Measurements from ENCODE around the gene NATD1.
"Not testable (repeated sequence)": the region's sequence is repeated elsewhere in the genome, so short reads cannot be mapped to it uniquely, and the experiment has no call there.

The NATD1 gene

GRCh38 chr17:21199311-21199710 lies 53.9 kb downstream of the NATD1 start:
- Histone ChIP-seq H3K36me3 (ENCODE audit: insufficient read depth, low read length) (no peaks in the 10 kb centered on the region; the same call in 1 of the 2 replicates), H3K4me3 (ENCODE audit: low read depth, low read length) (no peak overlapping the region), H3K79me2 (ENCODE audit: control insufficient read depth, insufficient read depth, low read length, unreplicated experiment) (peaks cover 56% of the 10 kb centered on the region), H3K27ac (ENCODE audit: low read depth, low read length) (no peak overlapping the region), H2AFZ (ENCODE audit: low read length, unreplicated experiment) (no peak overlapping the region), H3K4me1 (ENCODE audit: control insufficient read depth, insufficient read depth, low read length, unreplicated experiment) (peaks cover 5% of the 10 kb centered on the region), H3K27me3 (ENCODE audit: insufficient read depth, low read length) (no peaks in the 10 kb centered on the region)

DNA sequence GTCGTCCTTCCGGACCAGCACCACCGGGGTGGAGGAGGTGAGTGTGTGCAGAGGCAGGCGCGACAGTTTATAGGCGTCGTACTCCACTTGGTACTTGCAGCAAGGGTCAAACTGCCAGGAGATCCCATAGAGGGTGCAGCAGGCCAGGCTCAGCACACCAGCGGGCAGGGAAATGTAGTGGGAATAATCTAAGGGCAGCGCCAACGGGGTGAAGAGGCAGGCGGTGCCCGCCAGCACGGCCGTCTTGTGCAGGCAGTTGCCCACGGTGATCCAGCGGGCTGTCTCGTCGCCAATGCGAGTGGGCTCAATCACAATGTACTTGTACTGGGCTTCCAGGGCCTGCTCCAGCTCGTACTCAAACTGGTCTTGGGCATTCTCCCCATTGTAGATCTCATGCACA lies 54.8 kb downstream of the NATD1 start:
- H3K36me3 ChIP-seq (ENCODE audit: insufficient read depth, low read length) = no peaks in the 10 kb centered on the region; the same call in 1 of the 2 replicates

DNA sequence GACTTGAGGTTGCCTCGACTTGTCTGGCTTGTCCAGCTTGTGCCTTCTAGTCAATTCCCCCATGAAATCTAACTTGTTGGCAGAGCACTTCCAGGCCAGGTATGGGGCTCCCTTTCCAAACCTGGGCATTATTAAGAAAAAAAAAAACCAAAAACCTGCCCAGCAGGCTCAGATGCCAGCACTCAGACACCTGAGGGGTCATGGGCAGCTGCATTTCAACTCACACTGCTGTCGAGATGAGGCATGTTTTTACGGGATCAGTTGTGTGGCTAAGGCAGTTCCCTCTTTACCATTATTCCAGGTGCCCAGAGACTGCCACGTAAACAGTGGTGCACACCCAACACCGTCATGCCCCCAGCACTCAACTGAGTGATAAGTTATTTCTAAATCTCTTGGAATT lies 57.1 kb downstream of the NATD1 start:
- Histone ChIP-seq H3K79me2 (ENCODE audit: control insufficient read depth, insufficient read depth, low read length, unreplicated experiment) (peaks cover 31% of the 10 kb centered on the region), H2AFZ (ENCODE audit: low read length, unreplicated experiment) (no peak overlapping the region), H3K36me3 (ENCODE audit: insufficient read depth, low read length) (no peaks in the 10 kb centered on the region; the same call in 1 of the 2 replicates), H3K27me3 (ENCODE audit: insufficient read depth, low read length) (no peaks in the 10 kb centered on the region), H3K27ac (ENCODE audit: low read depth, low read length) (no peak overlapping the region), H3K4me1 (ENCODE audit: control insufficient read depth, insufficient read depth, low read length, unreplicated experiment) (peaks cover 7% of the 10 kb centered on the region), H3K4me3 (ENCODE audit: low read depth, low read length) (no peak overlapping the region)

More for the DNA sequence above, 54.8 kb downstream of the NATD1 start:
- peaks cover 52% of the 10 kb centered on the region for H3K79me2 ChIP-seq (ENCODE audit: control insufficient read depth, insufficient read depth, low read length, unreplicated experiment)
- no peak overlapping the region for H3K27ac ChIP-seq (ENCODE audit: low read depth, low read length)
- H3K4me1 ChIP-seq (ENCODE audit: control insufficient read depth, insufficient read depth, low read length, unreplicated experiment) = peaks cover 7% of the 10 kb centered on the region
- no peak overlapping the region for H2AFZ ChIP-seq (ENCODE audit: low read length, unreplicated experiment)
- no peak overlapping the region for H3K4me3 ChIP-seq (ENCODE audit: low read depth, low read length)
- H3K27me3 ChIP-seq (ENCODE audit: insufficient read depth, low read length) = no peaks in the 10 kb centered on the region

- H3K36me3 ChIP-seq (ENCODE audit: insufficient read depth, low read length) = no peaks in the 10 kb centered on the region; the same call in 1 of the 2 replicates
Measured at GRCh38 chr17:21194703-21195102, 58.5 kb downstream of the NATD1 start.

GRCh38 chr17:21194226-21194625 lies 59.0 kb downstream of the NATD1 start:
- Histone ChIP-seq H3K27me3 (ENCODE audit: insufficient read depth, low read length) (no peaks in the 10 kb centered on the region), H3K4me3 (ENCODE audit: low read depth, low read length) (no peak overlapping the region), H3K79me2 (ENCODE audit: control insufficient read depth, insufficient read depth, low read length, unreplicated experiment) (peaks cover 12% of the 10 kb centered on the region), H2AFZ (ENCODE audit: low read length, unreplicated experiment) (no peak overlapping the region), H3K27ac (ENCODE audit: low read depth, low read length) (no peak overlapping the region), H3K36me3 (ENCODE audit: insufficient read depth, low read length) (no peaks in the 10 kb centered on the region; the same call in 1 of the 2 replicates), H3K4me1 (ENCODE audit: control insufficient read depth, insufficient read depth, low read length, unreplicated experiment) (peaks cover 7% of the 10 kb centered on the region)

More at GRCh38 chr17:21194703-21195102, 58.5 kb downstream of the NATD1 start:
- Histone ChIP-seq H2AFZ (ENCODE audit: low read length, unreplicated experiment) (no peak overlapping the region), H3K27me3 (ENCODE audit: insufficient read depth, low read length) (no peaks in the 10 kb centered on the region), H3K4me1 (ENCODE audit: control insufficient read depth, insufficient read depth, low read length, unreplicated experiment) (peaks cover 7% of the 10 kb centered on the region), H3K79me2 (ENCODE audit: control insufficient read depth, insufficient read depth, low read length, unreplicated experiment) (peaks cover 17% of the 10 kb centered on the region), H3K27ac (ENCODE audit: low read depth, low read length) (no peak overlapping the region), H3K4me3 (ENCODE audit: low read depth, low read length) (no peak overlapping the region)

DNA sequence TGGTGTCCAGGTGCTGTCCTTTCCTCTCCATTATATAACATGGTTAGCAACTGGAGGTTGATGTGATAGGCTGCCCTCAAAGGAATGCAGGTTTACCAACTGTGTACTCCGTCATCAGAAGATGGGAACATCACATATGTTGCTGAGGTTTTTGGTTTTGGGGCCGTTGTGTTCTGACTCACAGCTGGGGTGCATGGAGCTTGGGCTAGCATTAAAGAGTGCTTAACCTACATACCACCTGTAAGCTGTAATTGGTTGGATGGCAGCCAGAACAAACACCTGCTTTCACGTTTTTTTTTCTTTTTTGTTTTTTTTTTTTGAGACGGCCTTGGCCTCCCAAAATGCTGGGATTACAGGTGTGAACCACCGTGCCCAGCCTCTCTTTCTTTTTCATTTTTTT lies 60.2 kb downstream of the NATD1 start:
- Histone ChIP-seq H3K27ac (ENCODE audit: low read depth, low read length) (no peak overlapping the region), H3K36me3 (ENCODE audit: insufficient read depth, low read length) (0 out of 2 replicates have a peak, but pooled peaks cover 2% of the 10 kb centered on the region), H3K4me1 (ENCODE audit: control insufficient read depth, insufficient read depth, low read length, unreplicated experiment) (peaks cover 7% of the 10 kb centered on the region), H3K4me3 (ENCODE audit: low read depth, low read length) (no peak overlapping the region), H3K79me2 (ENCODE audit: control insufficient read depth, insufficient read depth, low read length, unreplicated experiment) (peaks cover 2% of the 10 kb centered on the region), H2AFZ (ENCODE audit: low read length, unreplicated experiment) (no peak overlapping the region), H3K27me3 (ENCODE audit: insufficient read depth, low read length) (no peaks in the 10 kb centered on the region)

DNA sequence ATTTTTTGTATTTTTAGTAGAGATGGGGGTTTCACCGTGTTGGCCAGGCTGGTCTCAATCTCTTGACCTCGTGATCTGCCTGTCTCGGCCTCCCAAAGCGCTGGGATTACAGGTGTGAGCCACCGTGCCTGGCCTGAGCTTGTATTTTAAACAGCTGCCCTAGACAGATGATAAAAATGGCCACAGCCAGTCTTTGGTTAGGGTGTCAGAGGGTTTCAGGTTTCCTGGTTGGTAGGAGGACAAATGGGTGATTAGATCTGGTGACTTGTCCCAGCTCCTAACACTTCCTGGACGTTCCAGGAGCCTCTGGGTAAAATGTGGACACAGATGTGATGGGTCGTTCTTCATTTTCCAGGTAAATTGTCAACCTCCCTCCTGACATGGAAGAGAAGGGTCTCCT lies 60.8 kb downstream of the NATD1 start:
- not testable (repeated sequence) for H3K4me3 ChIP-seq (ENCODE audit: low read depth, low read length); H3K4me1 ChIP-seq (ENCODE audit: control insufficient read depth, insufficient read depth, low read length, unreplicated experiment); H3K27me3 ChIP-seq (ENCODE audit: insufficient read depth, low read length); H2AFZ ChIP-seq (ENCODE audit: low read length, unreplicated experiment); H3K27ac ChIP-seq (ENCODE audit: low read depth, low read length); H3K36me3 ChIP-seq (ENCODE audit: insufficient read depth, low read length); H3K79me2 ChIP-seq (ENCODE audit: control insufficient read depth, insufficient read depth, low read length, unreplicated experiment)

DNA sequence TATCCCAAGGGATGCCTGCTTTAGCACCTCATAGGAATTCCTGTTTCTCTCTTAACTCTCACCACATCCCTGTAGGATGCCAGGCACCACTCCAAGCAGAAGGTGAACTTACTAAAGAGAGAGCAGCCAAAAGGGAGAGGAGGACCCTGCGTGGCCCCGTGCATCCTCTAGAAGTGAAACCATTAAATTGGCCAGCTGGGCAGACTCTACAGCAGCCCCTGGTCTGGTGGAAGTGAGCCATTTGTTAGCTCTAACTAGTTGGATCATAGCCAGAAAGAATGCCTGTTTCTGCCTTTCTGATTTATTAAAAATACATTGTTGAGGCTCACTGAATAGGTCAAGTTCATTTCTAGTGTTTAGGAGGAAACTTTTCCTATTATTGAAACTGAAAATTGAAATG lies 61.5 kb downstream of the NATD1 start:
- Histone ChIP-seq H2AFZ (ENCODE audit: low read length, unreplicated experiment) (no peak overlapping the region), H3K27ac (ENCODE audit: low read depth, low read length) (no peak overlapping the region), H3K4me1 (ENCODE audit: control insufficient read depth, insufficient read depth, low read length, unreplicated experiment) (peaks cover 7% of the 10 kb centered on the region), H3K27me3 (ENCODE audit: insufficient read depth, low read length) (no peaks in the 10 kb centered on the region), H3K79me2 (ENCODE audit: control insufficient read depth, insufficient read depth, low read length, unreplicated experiment) (no peaks in the 10 kb centered on the region), H3K4me3 (ENCODE audit: low read depth, low read length) (no peak overlapping the region), H3K36me3 (ENCODE audit: insufficient read depth, low read length) (0 out of 2 replicates have a peak, but pooled peaks cover 2% of the 10 kb centered on the region)

DNA sequence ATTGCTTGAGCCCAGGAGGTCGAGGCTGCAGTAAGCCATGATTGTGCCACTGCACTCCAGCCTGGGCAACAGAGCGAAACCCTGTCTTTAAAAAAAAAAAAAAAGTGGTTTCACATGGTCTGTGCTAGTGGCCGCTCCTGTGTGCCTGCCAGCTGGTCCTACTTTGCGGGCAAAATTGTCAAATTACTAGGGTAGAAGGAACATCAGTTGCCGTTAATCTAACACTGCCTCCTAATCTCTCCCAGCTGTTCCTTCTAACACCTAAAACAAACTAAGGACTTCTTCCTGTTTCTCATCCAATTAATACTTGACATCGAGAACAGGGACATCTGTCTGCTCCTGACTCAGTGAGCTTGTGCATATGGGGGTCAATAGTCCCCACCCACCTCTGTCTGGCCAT lies 63.1 kb downstream of the NATD1 start:
- no peaks in the 10 kb centered on the region for H3K79me2 ChIP-seq (ENCODE audit: control insufficient read depth, insufficient read depth, low read length, unreplicated experiment)
- H3K27ac ChIP-seq (ENCODE audit: low read depth, low read length) = no peak overlapping the region
- no peaks in the 10 kb centered on the region for H3K27me3 ChIP-seq (ENCODE audit: insufficient read depth, low read length)
- H3K4me3 ChIP-seq (ENCODE audit: low read depth, low read length) = no peak overlapping the region
- H3K4me1 ChIP-seq (ENCODE audit: control insufficient read depth, insufficient read depth, low read length, unreplicated experiment) = peaks cover 7% of the 10 kb centered on the region
- no peak overlapping the region for H2AFZ ChIP-seq (ENCODE audit: low read length, unreplicated experiment)
- 0 out of 2 replicates have a peak, but pooled peaks cover 2% of the 10 kb centered on the region for H3K36me3 ChIP-seq (ENCODE audit: insufficient read depth, low read length)

DNA sequence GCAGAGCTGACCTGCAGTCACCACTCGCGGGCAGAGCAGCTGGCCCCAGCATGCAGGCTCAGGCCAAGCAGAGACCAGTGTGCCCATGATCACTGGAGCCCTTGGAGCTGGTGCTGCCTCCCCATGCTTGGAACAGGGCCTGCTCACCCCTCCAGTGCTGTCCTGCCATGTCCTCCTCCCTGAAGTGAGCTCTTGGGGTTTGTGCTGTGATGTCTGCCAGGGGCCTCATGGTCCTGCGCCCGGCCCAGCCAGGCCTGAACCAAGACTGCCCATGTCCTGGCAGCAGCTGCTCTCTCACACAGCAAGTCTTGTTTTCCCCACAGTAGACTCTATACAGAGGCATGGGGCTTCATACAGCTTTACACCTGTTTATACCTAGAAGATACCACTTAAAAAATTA lies 63.8 kb downstream of the NATD1 start:
- peaks cover 3% of the 10 kb centered on the region for H3K4me1 ChIP-seq (ENCODE audit: control insufficient read depth, insufficient read depth, low read length, unreplicated experiment)
- H2AFZ ChIP-seq (ENCODE audit: low read length, unreplicated experiment) = no peak overlapping the region
- H3K4me3 ChIP-seq (ENCODE audit: low read depth, low read length) = no peak overlapping the region

More for the DNA sequence above, 63.8 kb downstream of the NATD1 start:
- no peaks in the 10 kb centered on the region for H3K79me2 ChIP-seq (ENCODE audit: control insufficient read depth, insufficient read depth, low read length, unreplicated experiment)
- 0 out of 2 replicates have a peak, but pooled peaks cover 2% of the 10 kb centered on the region for H3K36me3 ChIP-seq (ENCODE audit: insufficient read depth, low read length)
- H3K27me3 ChIP-seq (ENCODE audit: insufficient read depth, low read length) = no peaks in the 10 kb centered on the region
- H3K27ac ChIP-seq (ENCODE audit: low read depth, low read length) = no peak overlapping the region

Data from ACC112 (cell line).